SK-N-SH treated with all-trans-retinoic acid at 6 μM for 48 hours (cell line): ENCODE measurements around the gene FRYL.

Experiments
- ARNTL ChIP-seq: fragments of 450-650 bp; formaldehyde crosslinking; IDR thresholded peaks from 2 replicates; pipeline ENCODE4 v1.5.0; 2020; ENCODE audit warnings: low read depth, mild to moderate bottlenecking, moderate library complexity, borderline replicate concordance
- CREB5 ChIP-seq: fragments of 250-450 bp; sonication (Bioruptor Pico); IDR thresholded peaks from 2 replicates; pipeline ENCODE4 v1.5.1; 2020; ENCODE audit warnings: low read depth, mild to moderate bottlenecking, moderate library complexity
- GLIS3 ChIP-seq: fragments of 250-450 bp; sonication (Bioruptor Pico); IDR thresholded peaks from 2 replicates; pipeline ENCODE4 v1.5.0; 2020; ENCODE audit warnings: mild to moderate bottlenecking, moderate library complexity
- OSR1 ChIP-seq: fragments of 250-450 bp; sonication (Bioruptor Pico); IDR thresholded peaks from 2 replicates; pipeline ENCODE4 v1.8.0; 2022; ENCODE audit warnings: moderate library complexity, mild to moderate bottlenecking, inconsistent platforms
- PATZ1 ChIP-seq: fragments of 250-450 bp; sonication (Bioruptor Pico); IDR thresholded peaks from 2 replicates; pipeline ENCODE4 v1.8.0; 2020; ENCODE audit warnings: mild to moderate bottlenecking, moderate library complexity, borderline replicate concordance
- PPARA ChIP-seq: fragments of 250-450 bp; sonication (Bioruptor Pico); IDR thresholded peaks from 2 replicates; pipeline ENCODE4 v1.5.0; 2020; ENCODE audit warnings: mild to moderate bottlenecking, borderline replicate concordance
- RARB ChIP-seq: fragments of 250-450 bp; sonication (Bioruptor Pico); IDR thresholded peaks from 2 replicates; pipeline ENCODE4 v1.8.0; 2021; ENCODE audit warnings: mild to moderate bottlenecking, moderate library complexity
- SNAI2 ChIP-seq: fragments of 250-450 bp; sonication (Bioruptor Pico); IDR thresholded peaks from 2 replicates; pipeline ENCODE4 v1.5.0; 2020; ENCODE audit warnings: mild to moderate bottlenecking, moderate library complexity
- TCF4 ChIP-seq: fragments of 250-450 bp; sonication (Bioruptor Pico); IDR thresholded peaks from 2 replicates; pipeline ENCODE4 v1.8.0; 2021; ENCODE audit warnings: mild to moderate bottlenecking, moderate library complexity, borderline replicate concordance
- ZC3H10 ChIP-seq: fragments of 250-450 bp; sonication (Bioruptor Pico); IDR thresholded peaks from 2 replicates; pipeline ENCODE4 v1.5.1; 2021; ENCODE audit warnings: mild to moderate bottlenecking, moderate library complexity
- ZFP3 ChIP-seq: fragments of 250-450 bp; sonication (Bioruptor Pico); IDR thresholded peaks from 2 replicates; pipeline ENCODE4 v1.5.0; 2020; ENCODE audit warnings: mild to moderate bottlenecking, moderate library complexity
- ZNF565 ChIP-seq: fragments of 450-650 bp; formaldehyde crosslinking; conservative IDR thresholded peaks from 2 replicates; pipeline ENCODE4 v1.5.0; 2020; ENCODE audit warnings: low read depth, mild to moderate bottlenecking, moderate library complexity
- ZNF70 ChIP-seq: fragments of 450-650 bp; formaldehyde crosslinking; IDR thresholded peaks from 2 replicates; pipeline ENCODE4 v1.5.0; 2020; ENCODE audit warnings: mild to moderate bottlenecking, moderate library complexity

- TF ChIP-seq ARNTL (CRISPR knock-in tag) (no peak), ZFP3 (CRISPR knock-in tag) (no peak), SNAI2 (CRISPR knock-in tag) (no peak), GLIS3 (no peak), TCF4 (CRISPR knock-in tag) (no peak), PATZ1 (no peak), ZC3H10 (CRISPR knock-in tag) (no peak), ZNF70 (no peak), RARB (CRISPR knock-in tag) (no peak), PPARA (CRISPR knock-in tag) (no peak), CREB5 (CRISPR knock-in tag) (no peak), ZNF565 (CRISPR knock-in tag) (no peak), OSR1 (CRISPR knock-in tag) (no peak)
Observed at GRCh38 chr4:48738856-48739255, 41.2 kb downstream of the FRYL start.
